ENCODE data around the gene SRXN1. TPM values are rescaled to one million over a fixed set of nuclear protein-coding genes. Genes with fewer than 3 reads are reported as not detected.

SRXN1 gene
- total and polyA plus RNA-seq, 5 donors from 2014 or later: 3.2 to 15.1 (median 12.7) TPM

DNA sequence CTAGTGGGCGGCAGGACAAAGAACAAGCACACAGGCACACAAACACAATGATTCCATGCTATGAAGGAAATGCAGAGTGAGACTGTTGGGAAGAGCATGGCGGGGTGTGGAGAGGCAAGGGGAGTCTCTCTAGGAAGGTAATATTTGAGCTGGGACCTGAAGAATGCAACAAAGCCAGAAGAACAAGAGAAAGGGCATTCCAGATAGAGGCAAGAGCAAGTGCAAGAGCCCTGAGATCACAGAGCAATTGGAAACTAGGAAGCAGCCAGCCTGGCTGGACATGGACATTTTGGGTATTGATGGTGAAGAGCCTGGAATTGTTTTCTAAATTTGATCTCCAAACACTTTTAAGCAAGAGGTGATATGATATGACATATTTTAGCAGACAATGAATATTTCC, 15.4 kb downstream of the SRXN1 start:
- ATAC-seq (ENCODE audit: low read depth in 2 of 2): no peak
- no peak overlapping the region for H3K27ac ChIP-seq (ENCODE audit: insufficient read depth, low read length, poor library complexity, severe bottlenecking)
- H3K4me1 ChIP-seq (ENCODE audit: control insufficient read depth, insufficient read depth, low read length, poor library complexity, severe bottlenecking): peaks cover 4% of the 10 kb centered on the region
- H3K36me3 ChIP-seq (ENCODE audit: control insufficient read depth, insufficient read depth, low read length): no peaks in the 10 kb centered on the region
- no peaks in the 10 kb centered on the region for H3K9me3 Mint-ChIP-seq
- no peak overlapping the region for H3K27ac Mint-ChIP-seq
- H3K27me3 Mint-ChIP-seq: peaks cover 12% of the 10 kb centered on the region
- no peak overlapping the region for H3K4me3 Mint-ChIP-seq
- H3K27me3 ChIP-seq (ENCODE audit: control insufficient read depth, insufficient read depth, low read length): no peaks in the 10 kb centered on the region
- no peak overlapping the region for H3K4me3 ChIP-seq (ENCODE audit: low read depth, low read length)
- no peak for DNase-seq
- peaks cover 0 to 6% (median 3%) of the 10 kb centered on the region in 4 donors for H3K4me1 Mint-ChIP-seq
- no peaks in the 10 kb centered on the region for H3K9me3 ChIP-seq (ENCODE audit: control insufficient read depth in 2 of 2, low read length in 2 of 2)
- no peaks in the 10 kb centered on the region for H3K36me3 Mint-ChIP-seq

DNA sequence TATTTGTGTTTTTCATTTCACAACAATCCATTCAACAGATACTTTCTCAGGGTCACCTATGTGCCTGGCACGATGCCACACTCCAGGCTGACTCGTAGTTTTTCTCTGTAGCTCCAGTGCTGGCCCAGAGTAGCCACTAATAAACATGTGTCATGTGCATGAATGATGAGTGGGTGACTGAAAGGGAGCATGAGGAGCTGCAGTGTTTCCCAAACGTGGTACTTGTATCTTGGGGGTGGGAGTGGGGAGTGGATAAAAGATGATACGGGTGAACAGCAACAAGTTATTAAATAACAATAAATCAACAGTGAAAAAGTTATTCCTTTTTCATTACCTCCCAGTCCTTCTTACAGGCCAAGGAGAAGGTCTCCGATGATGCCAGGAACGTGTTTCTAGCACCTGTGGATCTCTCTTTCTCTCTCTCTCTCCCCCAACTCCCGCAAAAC, 17.1 kb downstream of the SRXN1 start:
- H3K36me3 ChIP-seq (ENCODE audit: control insufficient read depth, insufficient read depth, low read length): no peaks in the 10 kb centered on the region
- Mint-ChIP-seq H3K4me1 (no peaks in the 10 kb centered on the region), H3K4me3 (no peak overlapping the region), H3K9me3 (no peaks in the 10 kb centered on the region), H3K27me3 (peaks cover 11% of the 10 kb centered on the region), H3K27ac (no peak overlapping the region), H3K36me3 (no peaks in the 10 kb centered on the region)
- no peak overlapping the region for H3K27ac ChIP-seq (ENCODE audit: insufficient read depth, low read length, poor library complexity, severe bottlenecking)
- no peaks in the 10 kb centered on the region for H3K27me3 ChIP-seq (ENCODE audit: control insufficient read depth, insufficient read depth, low read length)
- no peaks in the 10 kb centered on the region for H3K4me1 ChIP-seq (ENCODE audit: control insufficient read depth, insufficient read depth, low read length, poor library complexity, severe bottlenecking)
- ATAC-seq (ENCODE audit: low read depth in 2 of 2): no peak
- no peak for DNase-seq
- no peak overlapping the region for H3K4me3 ChIP-seq (ENCODE audit: low read depth, low read length)
- no peaks in the 10 kb centered on the region for H3K9me3 ChIP-seq (ENCODE audit: control insufficient read depth in 2 of 2, low read length in 2 of 2)

DNA sequence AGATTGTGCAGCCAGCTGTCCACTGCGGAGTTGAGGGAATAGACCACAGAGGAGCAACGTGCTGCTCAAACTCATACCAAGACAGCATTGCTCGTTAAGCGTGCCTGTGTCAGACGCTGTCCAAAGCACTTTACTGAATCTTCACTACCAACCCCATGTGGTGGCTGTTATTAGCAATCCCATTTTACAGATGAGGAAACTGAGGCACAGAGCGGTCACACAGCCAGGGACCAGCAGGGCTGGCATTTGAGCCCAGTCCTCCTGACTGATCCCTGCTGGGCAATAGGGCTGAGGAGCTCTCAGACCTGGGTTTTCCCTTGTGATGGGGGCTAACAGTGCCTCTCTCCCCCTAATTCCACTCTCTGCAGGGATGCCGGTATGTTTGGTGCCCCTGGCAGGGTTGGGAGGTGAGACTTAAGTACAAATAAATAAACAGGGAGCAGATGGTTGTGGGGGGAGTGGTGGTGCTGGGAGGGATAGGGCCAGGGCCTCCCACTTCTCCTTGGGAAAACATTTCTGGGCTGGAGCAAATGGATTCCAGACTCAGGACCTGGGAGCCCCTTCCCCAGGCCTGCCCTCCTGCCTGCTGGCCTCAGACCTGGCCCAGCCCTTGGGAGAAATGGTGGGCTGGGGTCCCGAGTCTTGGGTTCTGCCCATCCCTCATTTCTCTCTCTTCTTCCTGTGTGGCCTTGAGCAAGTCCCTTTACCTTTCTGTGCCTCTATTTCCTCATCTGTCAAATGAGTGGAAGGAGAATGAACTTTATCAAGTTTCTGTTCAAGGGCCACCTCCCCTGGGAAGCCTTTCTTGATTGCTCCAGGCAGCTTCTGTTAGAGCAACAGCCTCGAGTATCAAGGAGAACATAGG, 17.7 kb downstream of the SRXN1 start:
- H3K4me1 ChIP-seq (ENCODE audit: control insufficient read depth, insufficient read depth, low read length, poor library complexity, severe bottlenecking): no peaks in the 10 kb centered on the region
- no peak for ATAC-seq (ENCODE audit: low read depth in 2 of 2)
- H3K9me3 Mint-ChIP-seq: no peaks in the 10 kb centered on the region
- H3K27me3 Mint-ChIP-seq: peaks cover 13% of the 10 kb centered on the region
- no peaks in the 10 kb centered on the region for H3K36me3 ChIP-seq (ENCODE audit: control insufficient read depth, insufficient read depth, low read length)
- no peak overlapping the region for H3K27ac Mint-ChIP-seq
- H3K27ac ChIP-seq (ENCODE audit: insufficient read depth, low read length, poor library complexity, severe bottlenecking): no peak overlapping the region
- H3K4me3 ChIP-seq (ENCODE audit: low read depth, low read length): no peak overlapping the region
- no peaks in the 10 kb centered on the region for H3K9me3 ChIP-seq (ENCODE audit: control insufficient read depth in 2 of 2, low read length in 2 of 2)
- H3K27me3 ChIP-seq (ENCODE audit: control insufficient read depth, insufficient read depth, low read length): no peaks in the 10 kb centered on the region
- no peak for DNase-seq
- no peaks in the 10 kb centered on the region for H3K36me3 Mint-ChIP-seq
- no peak overlapping the region for H3K4me3 Mint-ChIP-seq
- H3K4me1 Mint-ChIP-seq: no peaks in the 10 kb centered on the region

DNA sequence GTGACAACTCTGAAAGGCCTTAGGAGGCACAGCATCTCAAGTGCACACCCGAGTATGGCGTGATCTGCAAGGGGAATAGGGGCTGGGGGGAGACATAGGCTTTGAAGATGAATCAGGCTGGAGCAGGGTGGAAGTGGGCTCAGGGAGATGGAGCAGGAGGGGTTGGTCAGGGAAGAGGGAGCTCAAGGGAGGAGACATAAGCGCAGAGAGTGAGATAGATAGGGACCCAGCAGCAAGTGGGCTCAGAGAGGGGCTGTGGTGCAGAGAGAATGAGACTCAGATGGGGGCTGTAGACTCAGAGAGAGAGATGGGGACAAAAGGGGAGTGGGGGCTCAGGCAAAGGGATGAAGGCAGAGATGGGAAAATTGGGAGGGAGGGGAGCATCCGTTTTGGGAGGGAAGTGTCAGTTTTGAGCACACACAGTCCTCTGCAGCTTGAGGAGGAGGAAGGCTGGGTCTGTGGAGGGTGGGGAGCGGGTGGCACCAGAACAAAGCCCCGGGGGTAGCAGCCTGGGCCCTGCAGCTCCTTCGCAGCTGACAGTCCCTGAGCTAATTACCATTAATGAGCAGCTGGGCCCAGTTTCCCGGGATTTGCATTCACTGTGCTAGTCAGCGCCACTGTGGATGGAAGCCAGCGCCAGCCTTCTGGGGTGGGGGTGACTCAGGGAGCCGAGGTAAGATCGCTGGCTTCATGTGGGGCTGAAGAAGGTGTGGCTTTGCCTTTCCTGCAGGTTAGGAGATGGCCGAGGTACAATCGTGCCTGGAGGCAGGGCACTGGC, 18.7 kb downstream of the SRXN1 start:
- H3K4me1 Mint-ChIP-seq: no peaks in the 10 kb centered on the region
- Histone ChIP-seq H3K27ac (ENCODE audit: insufficient read depth, low read length, poor library complexity, severe bottlenecking) (no peak overlapping the region), H3K27me3 (ENCODE audit: control insufficient read depth, insufficient read depth, low read length) (no peaks in the 10 kb centered on the region), H3K36me3 (ENCODE audit: control insufficient read depth, insufficient read depth, low read length) (no peaks in the 10 kb centered on the region), H3K4me3 (ENCODE audit: low read depth, low read length) (no peak overlapping the region), H3K4me1 (ENCODE audit: control insufficient read depth, insufficient read depth, low read length, poor library complexity, severe bottlenecking) (no peaks in the 10 kb centered on the region), H3K9me3 (ENCODE audit: control insufficient read depth in 2 of 2, low read length in 2 of 2) (no peaks in the 10 kb centered on the region)
- H3K4me3 Mint-ChIP-seq: no peak overlapping the region
- ATAC-seq (ENCODE audit: low read depth in 2 of 2) (no peak), DNase-seq (no peak)
- no peak overlapping the region for H3K27ac Mint-ChIP-seq
- H3K36me3 Mint-ChIP-seq: no peaks in the 10 kb centered on the region
- H3K27me3 Mint-ChIP-seq: peaks cover 13% of the 10 kb centered on the region
- H3K9me3 Mint-ChIP-seq: no peaks in the 10 kb centered on the region

DNA sequence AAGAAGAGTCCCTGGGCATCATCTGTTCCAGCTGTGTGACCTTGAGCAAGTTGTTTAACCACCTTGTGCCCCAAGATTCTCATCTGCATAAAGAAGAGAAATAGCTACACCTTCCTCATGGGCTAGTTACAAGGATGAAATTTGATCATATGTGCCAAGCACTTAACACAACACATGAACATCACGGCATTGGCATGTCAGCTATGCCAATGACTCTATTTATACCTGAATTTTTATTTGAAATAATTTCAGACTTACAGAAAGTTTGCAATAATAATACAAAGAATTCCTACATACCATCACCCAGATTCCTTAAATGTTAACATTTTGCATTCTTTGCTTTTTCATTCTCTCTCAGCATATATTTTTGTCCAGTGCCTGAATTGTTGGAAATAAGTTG, 21.9 kb downstream of the SRXN1 start:
- no peaks in the 10 kb centered on the region for H3K9me3 ChIP-seq (ENCODE audit: control insufficient read depth in 2 of 2, low read length in 2 of 2)
- no peak overlapping the region for H3K27ac Mint-ChIP-seq
- no peaks in the 10 kb centered on the region for H3K4me1 Mint-ChIP-seq
- H3K4me3 Mint-ChIP-seq: no peak overlapping the region
- no peaks in the 10 kb centered on the region for H3K36me3 ChIP-seq (ENCODE audit: control insufficient read depth, insufficient read depth, low read length)
- H3K9me3 Mint-ChIP-seq: no peaks in the 10 kb centered on the region
- DNase-seq: no peak
- H3K4me3 ChIP-seq (ENCODE audit: low read depth, low read length): no peak overlapping the region
- peaks cover 13% of the 10 kb centered on the region for H3K27me3 Mint-ChIP-seq
- H3K36me3 Mint-ChIP-seq: no peaks in the 10 kb centered on the region
- H3K27me3 ChIP-seq (ENCODE audit: control insufficient read depth, insufficient read depth, low read length): no peaks in the 10 kb centered on the region
- no peak for ATAC-seq (ENCODE audit: low read depth in 2 of 2)
- no peaks in the 10 kb centered on the region for H3K4me1 ChIP-seq (ENCODE audit: control insufficient read depth, insufficient read depth, low read length, poor library complexity, severe bottlenecking)
- H3K27ac ChIP-seq (ENCODE audit: insufficient read depth, low read length, poor library complexity, severe bottlenecking): no peak overlapping the region

DNA sequence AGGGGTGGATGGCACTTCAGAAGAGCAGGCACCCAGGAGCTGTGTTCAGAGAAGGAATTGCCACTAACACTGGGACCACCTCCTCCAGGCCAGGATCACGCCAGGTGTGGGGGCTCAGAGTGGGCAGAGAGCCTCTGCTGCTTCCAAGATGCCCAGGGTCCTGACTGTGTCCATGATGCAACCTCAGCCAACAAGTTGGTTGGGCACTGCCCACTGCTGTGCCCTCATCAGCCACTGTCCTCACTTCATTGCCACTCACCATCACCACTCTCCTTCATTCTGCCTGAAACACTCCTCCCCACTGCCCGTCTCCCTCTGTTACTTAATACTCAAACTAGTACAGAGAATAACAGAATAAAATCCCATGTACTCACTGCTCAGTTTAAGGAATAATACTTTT, 26.4 kb downstream of the SRXN1 start:
- Histone ChIP-seq H3K4me1 (ENCODE audit: control insufficient read depth, insufficient read depth, low read length, poor library complexity, severe bottlenecking) (no peaks in the 10 kb centered on the region), H3K27ac (ENCODE audit: insufficient read depth, low read length, poor library complexity, severe bottlenecking) (no peak overlapping the region), H3K4me3 (ENCODE audit: low read depth, low read length) (no peak overlapping the region), H3K9me3 (ENCODE audit: control insufficient read depth in 2 of 2, low read length in 2 of 2) (no peaks in the 10 kb centered on the region), H3K27me3 (ENCODE audit: control insufficient read depth, insufficient read depth, low read length) (no peaks in the 10 kb centered on the region), H3K36me3 (ENCODE audit: control insufficient read depth, insufficient read depth, low read length) (no peaks in the 10 kb centered on the region)
- ATAC-seq (ENCODE audit: low read depth in 2 of 2): no peak
- no peaks in the 10 kb centered on the region for H3K36me3 Mint-ChIP-seq
- H3K27ac Mint-ChIP-seq: no peak overlapping the region
- no peaks in the 10 kb centered on the region for H3K4me1 Mint-ChIP-seq
- H3K27me3 Mint-ChIP-seq: peaks cover 12% of the 10 kb centered on the region
- H3K9me3 Mint-ChIP-seq: peaks cover 0 to 3% (median 0%) of the 10 kb centered on the region in 7 donors
- no peak for DNase-seq
- H3K4me3 Mint-ChIP-seq: no peak overlapping the region

DNA sequence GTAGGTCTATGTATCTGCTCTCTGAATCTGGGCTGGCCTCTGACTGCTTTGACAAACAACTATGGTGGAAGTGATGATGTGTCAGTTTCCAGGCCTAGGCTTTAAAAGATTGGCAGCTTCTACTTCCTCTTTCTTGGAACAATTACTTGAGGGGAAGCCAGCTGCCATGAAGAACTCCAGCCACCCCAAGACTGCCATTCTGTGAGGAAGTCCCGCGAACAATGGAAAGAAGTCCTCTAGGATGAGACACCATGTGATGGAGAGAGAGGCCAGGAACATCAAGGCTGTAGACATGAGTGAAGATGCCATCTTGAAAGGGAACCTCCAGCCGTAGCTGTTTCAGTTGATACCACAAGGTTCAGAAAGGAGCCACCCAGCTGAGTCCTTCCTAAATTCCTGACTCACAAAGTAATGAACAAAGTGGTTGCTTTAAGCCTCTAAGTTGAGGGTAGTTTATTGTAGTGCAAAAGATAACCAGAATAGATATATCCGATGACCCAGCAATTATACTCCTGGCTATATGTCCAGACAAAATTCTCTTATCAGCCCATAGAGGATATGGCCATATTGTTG, 27.6 kb downstream of the SRXN1 start:
- no peak overlapping the region for H3K4me3 ChIP-seq (ENCODE audit: low read depth, low read length)
- Mint-ChIP-seq H3K27me3 (peaks cover 12% of the 10 kb centered on the region), H3K27ac (no peak overlapping the region), H3K4me3 (no peak overlapping the region), H3K36me3 (no peaks in the 10 kb centered on the region), H3K4me1 (no peaks in the 10 kb centered on the region), H3K9me3 (peaks cover 0 to 5% (median 0%) of the 10 kb centered on the region in 7 donors)
- no peaks in the 10 kb centered on the region for H3K9me3 ChIP-seq (ENCODE audit: control insufficient read depth in 2 of 2, low read length in 2 of 2)
- no peaks in the 10 kb centered on the region for H3K27me3 ChIP-seq (ENCODE audit: control insufficient read depth, insufficient read depth, low read length)
- DNase-seq: no peak
- no peak overlapping the region for H3K27ac ChIP-seq (ENCODE audit: insufficient read depth, low read length, poor library complexity, severe bottlenecking)
- ATAC-seq (ENCODE audit: low read depth in 2 of 2): no peak
- no peaks in the 10 kb centered on the region for H3K36me3 ChIP-seq (ENCODE audit: control insufficient read depth, insufficient read depth, low read length)
- H3K4me1 ChIP-seq (ENCODE audit: control insufficient read depth, insufficient read depth, low read length, poor library complexity, severe bottlenecking): no peaks in the 10 kb centered on the region
